HFF-Myc (cell line): Measurements from ENCODE around the gene GPATCH2.

Experiments
- DNase-seq: peaks from one replicate; pipeline ENCODE4 v3.0.0-alpha.2; 2011; ENCODE audit warnings: low read depth; ENCODE audit errors: extremely low read depth
- H3K4me3 ChIP-seq: replicated peaks from 2 replicates; pipeline ENCODE4 v1.5.1; 2011; ENCODE audit warnings: low read depth, mild to moderate bottlenecking, control low read depth, low read length
- TF ChIP-seq, protein P1 (sequence below): IDR thresholded peaks from 2 replicates; pipeline ENCODE4 v1.5.1; 2012; ENCODE audit warnings: mild to moderate bottlenecking, low read depth, low read length, control low read depth; ENCODE audit errors: missing control alignments

Gene GPATCH2

DNA sequence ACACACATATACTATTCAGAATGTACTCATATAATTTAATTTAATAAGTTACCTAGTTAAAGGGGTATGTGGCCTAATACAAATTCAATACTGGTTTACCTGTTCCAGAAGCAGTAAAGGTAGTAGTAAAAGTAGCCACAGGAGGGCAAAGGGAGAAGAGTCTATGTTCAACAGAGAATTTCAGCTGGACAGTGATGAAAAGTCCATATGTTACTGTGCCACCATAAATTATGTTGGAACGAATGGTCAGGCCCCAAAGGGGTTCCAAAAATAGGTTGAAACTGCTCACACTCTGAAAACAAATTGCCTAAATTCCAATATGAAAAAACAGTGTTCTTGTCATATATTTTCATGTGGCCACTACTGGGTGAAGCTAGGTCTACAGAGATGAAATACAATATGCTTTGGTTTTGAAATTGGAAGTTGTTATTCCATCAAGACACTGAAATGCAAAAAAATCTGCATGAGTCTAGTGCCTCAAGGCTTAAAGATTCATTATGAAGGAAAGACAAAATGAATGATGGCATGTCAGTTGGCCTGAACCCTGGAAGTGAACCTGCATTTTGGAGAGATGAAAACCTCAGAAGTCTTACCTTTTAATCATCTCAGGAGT is 78.4 kb downstream of the GPATCH2 start:
- no peak overlapping the region for H3K4me3 ChIP-seq
- TF ChIP-seq, protein P1, sequence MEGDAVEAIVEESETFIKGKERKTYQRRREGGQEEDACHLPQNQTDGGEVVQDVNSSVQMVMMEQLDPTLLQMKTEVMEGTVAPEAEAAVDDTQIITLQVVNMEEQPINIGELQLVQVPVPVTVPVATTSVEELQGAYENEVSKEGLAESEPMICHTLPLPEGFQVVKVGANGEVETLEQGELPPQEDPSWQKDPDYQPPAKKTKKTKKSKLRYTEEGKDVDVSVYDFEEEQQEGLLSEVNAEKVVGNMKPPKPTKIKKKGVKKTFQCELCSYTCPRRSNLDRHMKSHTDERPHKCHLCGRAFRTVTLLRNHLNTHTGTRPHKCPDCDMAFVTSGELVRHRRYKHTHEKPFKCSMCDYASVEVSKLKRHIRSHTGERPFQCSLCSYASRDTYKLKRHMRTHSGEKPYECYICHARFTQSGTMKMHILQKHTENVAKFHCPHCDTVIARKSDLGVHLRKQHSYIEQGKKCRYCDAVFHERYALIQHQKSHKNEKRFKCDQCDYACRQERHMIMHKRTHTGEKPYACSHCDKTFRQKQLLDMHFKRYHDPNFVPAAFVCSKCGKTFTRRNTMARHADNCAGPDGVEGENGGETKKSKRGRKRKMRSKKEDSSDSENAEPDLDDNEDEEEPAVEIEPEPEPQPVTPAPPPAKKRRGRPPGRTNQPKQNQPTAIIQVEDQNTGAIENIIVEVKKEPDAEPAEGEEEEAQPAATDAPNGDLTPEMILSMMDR, result no peak
- DNase-seq, result no peak

DNA sequence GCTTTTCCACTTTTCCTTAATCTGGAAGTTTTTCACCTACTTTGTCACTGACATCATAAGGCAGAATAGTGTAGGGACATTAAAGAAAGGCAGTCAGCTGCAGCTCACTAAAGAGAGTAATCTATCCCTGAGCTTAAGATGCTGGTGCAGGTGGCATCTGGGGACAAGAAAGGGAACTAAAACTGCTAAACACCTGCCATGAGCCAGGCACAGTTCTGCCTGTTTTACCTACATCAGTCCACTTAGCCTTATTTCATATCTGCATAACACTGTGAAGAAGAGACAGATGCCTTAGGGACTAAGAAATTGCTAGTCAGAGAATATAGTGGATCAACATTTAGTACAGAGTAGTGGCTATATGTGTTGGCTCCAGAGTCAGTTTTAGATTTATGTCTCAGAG is 88.1 kb downstream of the GPATCH2 start:
- DNase-seq, result no peak
- TF ChIP-seq, protein P1, result no peak
- no peak overlapping the region for H3K4me3 ChIP-seq

DNA sequence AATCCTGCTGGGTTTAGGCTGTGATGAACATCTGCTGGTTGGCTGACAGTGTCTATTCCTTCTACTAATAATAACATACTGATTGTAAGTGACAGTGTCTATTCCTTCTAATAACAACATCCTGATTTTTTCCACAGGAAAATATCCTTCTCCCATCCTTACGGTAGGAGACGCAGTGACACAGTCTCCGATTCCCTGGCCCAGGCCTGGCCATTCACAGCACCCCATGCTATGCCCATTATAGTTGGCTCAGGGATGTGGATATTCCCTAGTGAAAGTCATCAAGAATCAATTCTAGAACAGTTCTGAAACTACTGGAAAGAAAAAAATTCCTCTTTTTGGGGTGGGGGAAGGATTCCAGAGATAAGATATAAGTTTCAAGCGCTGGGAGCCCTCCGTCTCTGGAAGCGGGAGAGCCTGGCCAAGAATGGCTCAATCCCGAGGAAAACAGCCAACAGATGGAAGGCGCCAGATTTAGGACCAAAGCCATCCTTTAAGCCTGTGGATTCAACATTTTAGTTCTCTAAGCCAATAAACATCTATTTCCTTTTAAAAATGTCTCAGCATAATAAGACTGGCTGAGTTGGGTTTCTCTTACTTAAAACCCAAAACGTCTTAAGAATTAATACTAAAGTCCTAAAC is 88.6 kb downstream of the GPATCH2 start:
- DNase-seq, result no peak
- TF ChIP-seq, protein P1, result no peak
- no peak overlapping the region for H3K4me3 ChIP-seq

DNA sequence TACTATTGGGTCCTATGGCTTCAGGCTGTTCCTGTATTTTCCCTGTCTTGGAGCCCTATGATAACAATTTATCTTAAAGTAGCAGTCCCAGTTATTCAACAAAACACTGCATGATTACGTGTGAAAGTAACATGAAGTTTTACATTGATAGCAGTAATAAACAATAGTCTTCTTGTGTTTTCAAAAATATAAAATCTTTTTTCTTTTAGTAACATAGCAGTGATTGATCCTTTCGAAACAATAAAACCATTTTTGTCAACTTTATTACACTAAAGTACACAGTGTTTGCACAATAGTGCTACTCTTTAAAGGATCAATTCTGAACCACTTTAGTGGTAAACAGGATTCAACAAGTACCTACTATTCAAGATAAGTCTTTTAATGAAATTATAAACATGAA is 90.6 kb downstream of the GPATCH2 start:
- TF ChIP-seq, protein P1, result no peak
- no peak overlapping the region for H3K4me3 ChIP-seq

DNA sequence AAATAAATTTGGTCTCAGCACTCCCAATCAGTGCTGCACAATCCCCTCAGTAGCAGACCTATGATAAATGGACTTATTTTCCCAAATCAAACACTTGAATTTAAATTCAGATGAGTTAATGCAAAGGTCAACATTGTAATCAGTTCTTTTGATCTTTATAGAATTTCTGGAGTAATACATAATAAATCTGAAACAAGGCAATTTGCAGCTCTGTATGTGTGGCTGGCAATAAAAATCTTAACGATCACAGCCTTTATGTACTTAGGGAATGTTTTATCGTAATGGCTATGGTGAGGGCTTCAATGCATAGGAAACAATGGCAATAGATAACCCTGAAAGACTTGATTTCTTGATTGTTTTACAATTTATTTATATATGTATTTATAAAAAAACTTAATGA is 91.4 kb downstream of the GPATCH2 start:
- TF ChIP-seq, protein P1, result no peak
- DNase-seq, result no peak
- no peak overlapping the region for H3K4me3 ChIP-seq

More for the DNA sequence above, 90.6 kb downstream of the GPATCH2 start:
- DNase-seq, result no peak

DNA sequence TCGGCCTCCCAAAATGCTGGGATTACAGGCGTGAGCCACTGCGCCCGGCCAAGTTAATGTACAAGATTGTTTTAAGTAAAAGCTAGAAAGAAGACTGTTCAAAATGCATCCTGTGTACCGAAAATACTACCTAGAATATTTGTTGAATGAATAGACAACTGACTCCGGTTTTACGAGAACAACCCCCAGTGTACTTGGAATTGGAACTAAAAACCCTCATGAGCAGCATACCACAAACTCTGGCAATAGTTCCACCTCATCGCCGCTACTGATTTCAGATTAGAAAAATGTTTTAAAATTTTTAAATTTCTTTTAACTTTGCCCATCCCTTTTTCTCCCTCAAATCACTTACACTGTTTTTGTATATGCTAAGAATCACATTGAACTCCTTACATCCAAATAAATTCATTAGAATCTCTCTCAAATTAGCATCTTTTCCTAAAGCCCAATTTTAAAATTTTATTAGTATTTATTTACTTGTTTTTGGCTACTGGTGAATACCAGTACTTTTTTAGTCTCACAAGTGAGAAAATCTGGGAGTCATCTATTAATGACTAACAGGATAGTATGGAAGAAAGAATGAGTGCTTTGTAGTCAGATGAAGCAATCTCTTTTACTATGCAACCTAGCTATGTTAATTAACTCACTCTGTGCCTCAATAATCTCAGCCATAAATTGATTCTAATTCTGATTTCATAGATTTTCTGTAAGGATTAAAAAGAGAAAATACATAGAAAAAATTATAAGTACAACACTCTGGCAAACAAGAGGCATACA is 95.1 kb downstream of the GPATCH2 start:
- TF ChIP-seq, protein P1, result no peak
- no peak for DNase-seq

More for the DNA sequence above, 95.1 kb downstream of the GPATCH2 start:
- H3K4me3 ChIP-seq, result no peak overlapping the region
